ENCODE data around the gene BEND6.
A peak's percentile ranks its signal among the peaks of the same experiment; 100 is the strongest.

Gene BEND6

DNA sequence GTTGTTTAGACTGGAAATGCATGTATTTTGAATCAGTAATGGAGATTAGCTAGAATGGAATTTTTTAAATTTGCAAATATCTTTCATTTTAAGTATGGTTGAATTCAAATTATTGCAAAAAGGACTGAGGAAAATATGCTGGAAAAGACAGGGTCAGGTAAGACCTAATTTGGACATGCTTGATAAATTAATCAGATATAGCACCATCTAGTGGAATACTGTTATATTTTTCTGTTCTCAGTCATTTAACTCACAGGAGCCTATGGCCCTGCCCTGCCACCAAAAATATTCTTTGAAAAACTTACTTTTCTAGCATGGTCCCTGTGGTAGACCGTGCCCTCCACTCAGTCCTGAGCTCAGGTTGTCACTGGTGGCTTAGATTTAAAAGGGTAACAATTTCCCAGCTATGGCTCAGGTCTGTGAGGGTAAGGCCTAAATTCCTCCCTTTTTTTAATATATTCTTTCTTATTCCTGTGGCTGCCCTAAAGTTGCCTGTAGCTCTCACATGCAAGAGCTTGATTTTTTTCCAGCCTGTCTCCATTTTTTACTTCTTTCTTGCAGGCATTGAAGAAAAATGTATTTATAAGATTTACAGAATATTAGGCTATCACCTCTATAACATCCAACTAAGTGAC lies 66.3 kb downstream of the BEND6 start:
- 13% methylated on average over 1 of the region's 1 CpG for WGBS

DNA sequence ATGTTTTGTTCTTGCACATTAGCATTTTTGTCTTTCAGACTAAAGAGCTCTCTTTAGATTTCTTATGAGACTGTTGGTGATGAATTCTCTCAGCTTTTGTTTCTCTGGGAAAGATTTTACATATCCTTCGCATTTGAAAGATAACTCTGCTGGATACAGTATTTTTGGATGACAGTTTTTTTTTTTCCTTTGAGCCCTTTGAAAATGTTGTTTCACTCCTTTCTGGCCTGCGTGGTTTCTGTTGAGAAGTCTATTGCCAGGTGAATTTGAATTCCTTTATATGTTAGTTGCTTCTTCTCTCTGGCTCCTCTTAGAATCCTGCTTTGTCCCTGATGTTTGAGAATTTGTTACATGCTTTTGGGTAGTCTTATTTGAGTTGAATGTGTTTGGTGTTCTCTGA lies 69.4 kb downstream of the BEND6 start:
- Histone ChIP-seq H2AK5ac (ENCODE audit: low read length, severe bottlenecking) (no peak overlapping the region), H2BK120ac (ENCODE audit: low read depth, low read length) (no peak overlapping the region), H3K27me3 (ENCODE audit: control insufficient read depth in 1 of 2, insufficient read depth in 1 of 2, low read length in 2 of 2) (no peaks in the 10 kb centered on the region), H3K23ac (ENCODE audit: low read length in 2 of 2) (no peak overlapping the region), H3K14ac (ENCODE audit: low read length in 2 of 2) (no peak overlapping the region), H3K4ac (ENCODE audit: low read depth in 1 of 2, low read length in 2 of 2) (no peak overlapping the region), H4K91ac (ENCODE audit: low read length) (no peak overlapping the region), H3K4me2 (ENCODE audit: low read length, poor library complexity, severe bottlenecking) (no peak overlapping the region), H3K9me3 (ENCODE audit: control insufficient read depth, low read length) (peaks cover 32% of the 10 kb centered on the region), H2BK15ac (ENCODE audit: low read depth, poor library complexity, severe bottlenecking) (no peak overlapping the region), H3K79me1 (replicated peaks; ENCODE audit: low read length, poor library complexity, severe bottlenecking) (no peaks in the 10 kb centered on the region), H3K36me3 (ENCODE audit: control insufficient read depth in 1 of 2, insufficient read depth in 2 of 2, low read depth in 1 of 2, low read length in 2 of 2) (peaks cover 0 to 9% of the 10 kb centered on the region in 2 experiments), H3K18ac (ENCODE audit: low read depth in 1 of 2, low read length in 2 of 2) (no peak overlapping the region), H2AFZ (ENCODE audit: low read depth, low read length) (no peak overlapping the region), H3K9ac (ENCODE audit: low read length) (no peak overlapping the region), H3K4me1 (ENCODE audit: control insufficient read depth, insufficient read depth, low read depth, low read length) (no peaks in the 10 kb centered on the region), H4K8ac (ENCODE audit: low read length) (no peak overlapping the region), H3K27ac (ENCODE audit: low read length, poor library complexity, severe bottlenecking) (no peak overlapping the region), H3K4me3 (ENCODE audit: insufficient read depth in 1 of 2, low read depth in 1 of 2, low read length in 2 of 2) (no peak overlapping the region), H2BK12ac (ENCODE audit: low read length in 2 of 2) (no peak overlapping the region), H2BK5ac (ENCODE audit: low read depth, low read length, poor library complexity, severe bottlenecking) (no peak overlapping the region)
- no peak for DNase-seq
- 97% methylated on average over 1 of the region's 2 CpGs for WGBS

More for the DNA sequence above, 66.3 kb downstream of the BEND6 start:
- Histone ChIP-seq H3K4me2 (ENCODE audit: low read length, poor library complexity, severe bottlenecking) (no peak overlapping the region), H3K27ac (ENCODE audit: low read length, poor library complexity, severe bottlenecking) (no peak overlapping the region), H2BK120ac (ENCODE audit: low read depth, low read length) (no peak overlapping the region), H3K23ac (ENCODE audit: low read length in 2 of 2) (no peak overlapping the region), H3K4ac (ENCODE audit: low read depth in 1 of 2, low read length in 2 of 2) (no peak overlapping the region), H3K14ac (ENCODE audit: low read length in 2 of 2) (no peak overlapping the region), H2AFZ (ENCODE audit: low read depth, low read length) (no peak overlapping the region), H2BK15ac (ENCODE audit: low read depth, poor library complexity, severe bottlenecking) (no peak overlapping the region), H4K91ac (ENCODE audit: low read length) (no peak overlapping the region), H3K4me1 (ENCODE audit: control insufficient read depth, insufficient read depth, low read depth, low read length) (no peaks in the 10 kb centered on the region), H3K9me3 (ENCODE audit: control insufficient read depth, low read length) (peaks cover 29% of the 10 kb centered on the region), H3K9ac (ENCODE audit: low read length) (peak overlapping the region; percentile 57), H2BK12ac (ENCODE audit: low read length in 2 of 2) (no peak overlapping the region), H3K79me1 (replicated peaks; ENCODE audit: low read length, poor library complexity, severe bottlenecking) (no peaks in the 10 kb centered on the region), H3K4me3 (ENCODE audit: insufficient read depth in 1 of 2, low read depth in 1 of 2, low read length in 2 of 2) (no peak overlapping the region), H3K27me3 (ENCODE audit: control insufficient read depth in 1 of 2, insufficient read depth in 1 of 2, low read length in 2 of 2) (no peaks in the 10 kb centered on the region), H3K36me3 (ENCODE audit: control insufficient read depth in 1 of 2, insufficient read depth in 2 of 2, low read depth in 1 of 2, low read length in 2 of 2) (peaks cover 0 to 7% of the 10 kb centered on the region in 2 experiments), H2BK5ac (ENCODE audit: low read depth, low read length, poor library complexity, severe bottlenecking) (no peak overlapping the region), H3K18ac (ENCODE audit: low read depth in 1 of 2, low read length in 2 of 2) (no peak overlapping the region), H2AK5ac (ENCODE audit: low read length, severe bottlenecking) (no peak overlapping the region), H4K8ac (ENCODE audit: low read length) (no peak overlapping the region)
- peak; percentile 57 for DNase-seq

GRCh38 chr6:57024775-57025174 lies 69.9 kb downstream of the BEND6 start:
- Histone ChIP-seq H4K8ac (ENCODE audit: low read length) (no peak overlapping the region), H3K23ac (ENCODE audit: low read length in 2 of 2) (no peak overlapping the region), H3K4me3 (ENCODE audit: insufficient read depth in 1 of 2, low read depth in 1 of 2, low read length in 2 of 2) (peak overlapping the region in 1 of 2 experiments; percentile 14), H3K27me3 (ENCODE audit: control insufficient read depth in 1 of 2, insufficient read depth in 1 of 2, low read length in 2 of 2) (no peaks in the 10 kb centered on the region), H2BK120ac (ENCODE audit: low read depth, low read length) (no peak overlapping the region), H2AFZ (ENCODE audit: low read depth, low read length) (no peak overlapping the region), H2BK5ac (ENCODE audit: low read depth, low read length, poor library complexity, severe bottlenecking) (no peak overlapping the region), H3K79me1 (replicated peaks; ENCODE audit: low read length, poor library complexity, severe bottlenecking) (no peaks in the 10 kb centered on the region), H3K4me2 (ENCODE audit: low read length, poor library complexity, severe bottlenecking) (no peak overlapping the region), H2BK12ac (ENCODE audit: low read length in 2 of 2) (no peak overlapping the region), H3K27ac (ENCODE audit: low read length, poor library complexity, severe bottlenecking) (no peak overlapping the region), H3K4me1 (ENCODE audit: control insufficient read depth, insufficient read depth, low read depth, low read length) (no peaks in the 10 kb centered on the region), H3K14ac (ENCODE audit: low read length in 2 of 2) (no peak overlapping the region), H4K91ac (ENCODE audit: low read length) (no peak overlapping the region), H3K18ac (ENCODE audit: low read depth in 1 of 2, low read length in 2 of 2) (no peak overlapping the region), H3K36me3 (ENCODE audit: control insufficient read depth in 1 of 2, insufficient read depth in 2 of 2, low read depth in 1 of 2, low read length in 2 of 2) (peaks cover 0 to 9% of the 10 kb centered on the region in 2 experiments), H3K9ac (ENCODE audit: low read length) (no peak overlapping the region), H3K9me3 (ENCODE audit: control insufficient read depth, low read length) (peaks cover 32% of the 10 kb centered on the region), H2AK5ac (ENCODE audit: low read length, severe bottlenecking) (no peak overlapping the region), H3K4ac (ENCODE audit: low read depth in 1 of 2, low read length in 2 of 2) (no peak overlapping the region), H2BK15ac (ENCODE audit: low read depth, poor library complexity, severe bottlenecking) (no peak overlapping the region)
- WGBS = no CpG with 5 or more reads among the region's 1 CpG
- no peak for DNase-seq

DNA sequence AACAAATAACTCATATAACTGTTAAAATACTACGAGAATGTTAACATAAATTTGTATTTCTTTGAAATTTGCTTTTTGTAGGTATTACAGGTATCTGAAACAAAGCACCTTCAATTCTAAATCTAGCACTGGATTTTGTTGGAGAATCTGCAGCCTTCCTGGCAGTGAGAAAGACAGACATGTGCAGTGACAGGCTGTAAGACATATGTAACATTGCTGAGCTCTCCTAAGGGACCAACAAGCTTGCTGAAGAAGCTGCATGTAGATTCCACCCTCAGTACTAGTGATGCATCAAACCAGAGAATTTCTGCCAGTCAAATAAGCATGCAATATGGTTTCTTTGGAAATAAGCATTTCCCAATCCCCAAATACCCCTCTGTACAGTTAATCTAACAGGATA lies 71.1 kb downstream of the BEND6 start:
- H3K23ac ChIP-seq (ENCODE audit: low read length in 2 of 2) = no peak overlapping the region
- no peak overlapping the region for H2BK5ac ChIP-seq (ENCODE audit: low read depth, low read length, poor library complexity, severe bottlenecking)
- no peak overlapping the region for H3K4ac ChIP-seq (ENCODE audit: low read depth in 1 of 2, low read length in 2 of 2)
- no peak overlapping the region for H2AK5ac ChIP-seq (ENCODE audit: low read length, severe bottlenecking)
- DNase-seq = no peak
- peaks cover 32% of the 10 kb centered on the region for H3K9me3 ChIP-seq (ENCODE audit: control insufficient read depth, low read length)
- H4K91ac ChIP-seq (ENCODE audit: low read length) = no peak overlapping the region
- no peak overlapping the region for H4K8ac ChIP-seq (ENCODE audit: low read length)
- H3K4me2 ChIP-seq (ENCODE audit: low read length, poor library complexity, severe bottlenecking) = no peak overlapping the region
- H3K18ac ChIP-seq (ENCODE audit: low read depth in 1 of 2, low read length in 2 of 2) = no peak overlapping the region
- no peak overlapping the region for H2BK12ac ChIP-seq (ENCODE audit: low read length in 2 of 2)
- no CpG with 5 or more reads among the region's 1 CpG for WGBS
- no peaks in the 10 kb centered on the region for H3K27me3 ChIP-seq (ENCODE audit: control insufficient read depth in 1 of 2, insufficient read depth in 1 of 2, low read length in 2 of 2)
- H2BK120ac ChIP-seq (ENCODE audit: low read depth, low read length) = no peak overlapping the region
- no peak overlapping the region for H3K9ac ChIP-seq (ENCODE audit: low read length)
- H2AFZ ChIP-seq (ENCODE audit: low read depth, low read length) = no peak overlapping the region
- H2BK15ac ChIP-seq (ENCODE audit: low read depth, poor library complexity, severe bottlenecking) = no peak overlapping the region
- peaks cover 0 to 9% of the 10 kb centered on the region in 2 experiments for H3K36me3 ChIP-seq (ENCODE audit: control insufficient read depth in 1 of 2, insufficient read depth in 2 of 2, low read depth in 1 of 2, low read length in 2 of 2)
- H3K79me1 ChIP-seq (replicated peaks; ENCODE audit: low read length, poor library complexity, severe bottlenecking) = no peaks in the 10 kb centered on the region
- no peaks in the 10 kb centered on the region for H3K4me1 ChIP-seq (ENCODE audit: control insufficient read depth, insufficient read depth, low read depth, low read length)
- H3K14ac ChIP-seq (ENCODE audit: low read length in 2 of 2) = no peak overlapping the region
- no peak overlapping the region for H3K27ac ChIP-seq (ENCODE audit: low read length, poor library complexity, severe bottlenecking)
- no peak overlapping the region for H3K4me3 ChIP-seq (ENCODE audit: insufficient read depth in 1 of 2, low read depth in 1 of 2, low read length in 2 of 2)

Data from mesenchymal stem cell (in vitro differentiated cells and primary cell).